Thyroid gland (tissue), 4 donors: ENCODE measurements around the gene CLEC19A.

Experiments
- CTCF ChIP-seq, 6 experiments: fragments of 200-600 bp in 3 of 6; fragments of 450-650 bp in 3 of 6; sonication (generic) in 3 of 6; IDR thresholded peaks; one replicate each; pipeline ENCODE4 v1.5.1; 2016 to 2019; ENCODE audit warnings: antibody characterized with exemption in 6 of 6, mild to moderate bottlenecking in 2 of 6, inconsistent platforms in 1 of 6, moderate library complexity in 1 of 6
- POLR2A ChIP-seq, 2 donors: fragments of 450-650 bp; IDR thresholded peaks; one replicate each; pipeline ENCODE4 v1.6.1; 2017; ENCODE audit warnings: antibody characterized with exemption in 2 of 2, mild to moderate bottlenecking in 2 of 2, moderate library complexity in 1 of 2

GRCh38 chr16:19328364-19328763 is 42.8 kb downstream of the CLEC19A start:
- TF ChIP-seq POLR2A (IDR thresholded peaks at IDR 0.05) (no peak), CTCF (IDR thresholded peaks at IDR 0.05) (no peak)
